Naive thymus-derived CD8-positive, alpha-beta T cell (primary cell): ENCODE results near the gene TOMM5. TPM values are rescaled to one million over a fixed set of nuclear protein-coding genes. Genes with fewer than 3 reads are reported as not detected.

ENCODE experiments used
- ATAC-seq, 2 donors: fragments of 150-1000 bp; cut with Tn5 transposase in 1 of 2; sonication (Bioruptor Pico), chemical (Tn5 transposase) in 1 of 2; 1 replicate in 1 of 2; 2 replicates in 1 of 2; pipeline ENCODE4 v1.10.0; 2021; ENCODE audit warnings: mild to moderate bottlenecking in 2 of 2, moderate library complexity in 2 of 2
- POLR2A ChIA-PET: fragments of 350-600 bp; sonication (Branson Sonifier 250); formaldehyde crosslinking; loops from one replicate; lab custom pipeline; 2021; ENCODE audit warnings: antibody characterized with exemption; lab: Charles Lee
- DNase-seq, 10 donors: peaks; one replicate each; pipeline versions ENCODE4 v3.0.0 to v3.0.0-alpha.2; 2020 to 2022
- H3K27ac Mint-ChIP-seq, 10 donors: one replicate each; pipeline ENCODE4 v1.8.0; 2020 to 2022; ENCODE audit warnings: mild to moderate bottlenecking in 10 of 10, mixed read lengths in 10 of 10, moderate library complexity in 4 of 10, inconsistent platforms in 1 of 10
- H3K27me3 Mint-ChIP-seq, 5 donors: one replicate each; pipeline ENCODE4 v1.8.0; 2021 to 2022; ENCODE audit warnings: mixed read lengths in 5 of 5
- H3K36me3 Mint-ChIP-seq, 3 donors: one replicate each; pipeline ENCODE4 v1.8.0; 2020 to 2022; ENCODE audit warnings: mixed read lengths in 3 of 3, mild to moderate bottlenecking in 2 of 3, inconsistent platforms in 1 of 3
- H3K4me1 Mint-ChIP-seq, 4 donors: one replicate each; pipeline ENCODE4 v1.8.0; 2021 to 2022; ENCODE audit warnings: mixed read lengths in 4 of 4
- H3K4me3 Mint-ChIP-seq, 10 donors: one replicate each; pipeline ENCODE4 v1.8.0; 2020 to 2022; ENCODE audit warnings: mild to moderate bottlenecking in 10 of 10, mixed read lengths in 10 of 10, moderate library complexity in 6 of 10, inconsistent platforms in 1 of 10
- H3K9me3 Mint-ChIP-seq, 9 donors: one replicate each; pipeline ENCODE4 v1.8.0; 2020 to 2022; ENCODE audit warnings: mixed read lengths in 9 of 9, mild to moderate bottlenecking in 3 of 9, inconsistent platforms in 1 of 9, moderate library complexity in 1 of 9
- polyA plus RNA-seq, 3 donors: library from polyadenylated mRNA; unstranded; fragments of 300-500 nt; fragmentation: Illumina TruSeq; gene quantifications; one replicate each; pipeline ENCODE4 v1.2.3, GENCODE V29; 2021
- total RNA-seq, 8 experiments: library from RNA in 2 of 8; stranded (reverse) in 2 of 8; gene quantifications; one replicate each; pipeline ENCODE4 v1.2.3 and lab custom pipeline; 2021 to 2026

The TOMM5 gene
- total RNA-seq, result 10 to 100 TPM; 46.4 to 48.6 TPM
- polyA plus RNA-seq, result 100 to 1,000 TPM; 145 to 176 (median 169) TPM
- total RNA-seq (lab: John Stamatoyannopoulos, UW), result 3.8 to 15.9 (median 5.8) reads per million in 6 experiments

DNA sequence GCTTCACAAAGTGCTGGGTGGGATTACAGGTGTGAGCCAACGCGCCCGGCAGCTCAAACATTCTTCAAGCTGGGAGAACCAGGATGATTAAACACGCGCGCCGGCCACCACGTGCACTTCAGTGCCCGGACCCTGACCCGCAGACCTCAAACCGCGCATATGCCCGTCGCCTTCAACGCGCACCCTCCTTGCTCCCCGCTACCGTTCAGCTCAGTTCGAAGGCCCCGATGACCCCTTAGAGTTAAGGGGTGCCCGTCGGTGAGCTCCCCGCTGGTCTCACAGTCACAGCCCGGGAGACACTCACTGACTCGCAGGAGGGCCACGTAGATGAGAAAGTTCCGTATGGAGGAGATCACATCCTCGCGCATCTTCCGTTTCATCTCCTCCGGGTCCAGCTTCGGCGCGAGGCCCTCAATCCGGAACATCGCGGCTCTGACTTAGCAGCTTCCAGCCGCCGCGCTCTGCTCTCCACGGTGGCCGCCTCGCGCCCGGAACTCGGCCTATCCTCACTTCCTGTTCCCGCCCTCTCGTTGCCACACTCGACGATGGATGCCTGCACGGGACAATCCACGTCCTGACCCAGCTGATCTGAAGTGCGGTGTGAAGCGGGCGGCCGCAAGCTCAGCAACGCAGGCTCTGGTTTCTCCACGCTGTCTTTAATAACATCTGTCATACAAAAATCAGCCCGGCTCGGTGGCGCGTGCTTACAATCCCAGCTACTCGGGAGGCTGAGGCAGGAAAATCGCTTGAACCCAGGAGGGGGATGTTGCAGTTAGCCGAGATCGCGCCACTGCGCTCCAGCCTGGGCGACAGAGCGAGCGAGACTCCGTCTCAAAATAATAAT lies at the start of gene TOMM5:
Gene TOMM5 (minus strand): TSS at position 490 of the 844 bp plus-strand sequence. CDS start 65 bp downstream, at position 425.
- DNase-seq, result peak; percentile 79 to 94 (median 88)
- peaks cover 0 to 25% (median 0%) of the 10 kb centered on the region in 3 donors for H3K36me3 Mint-ChIP-seq
- peaks cover 0 to 13% (median 5%) of the 10 kb centered on the region in 5 donors for H3K27me3 Mint-ChIP-seq
- POLR2A ChIA-PET, result interaction anchor here (0.9 to 2.1 kb wide), 7 partner anchors 16 to 170 kb away, joined by 3 to 10 read pairs (median 4); partner anchors contain the start of genes FBXO10, FRMPD1, GRHPR and TRMT10B
- no peaks in the 10 kb centered on the region for H3K9me3 Mint-ChIP-seq
- peak; percentile 95 to 96 for ATAC-seq
- H3K4me3 Mint-ChIP-seq, result peak within 1 kb of the TSS; percentile 95 to 100 (median 99)
- H3K4me1 Mint-ChIP-seq, result peaks cover 9 to 50% (median 34%) of the 10 kb centered on the region in 4 donors
- peak within 1 kb of the TSS; percentile 94 to 99 (median 98) for H3K27ac Mint-ChIP-seq

- no peak overlapping the region for H3K27ac Mint-ChIP-seq
- ATAC-seq (no peak), DNase-seq (no peak)
- POLR2A ChIA-PET, result no interaction called here
- peaks cover 11 to 42% (median 14%) of the 10 kb centered on the region in 5 donors for H3K27me3 Mint-ChIP-seq
- peaks cover 0 to 4% (median 0%) of the 10 kb centered on the region in 9 donors for H3K9me3 Mint-ChIP-seq
- no peaks in the 10 kb centered on the region for H3K36me3 Mint-ChIP-seq
- no peak overlapping the region for H3K4me3 Mint-ChIP-seq
- H3K4me1 Mint-ChIP-seq, result no peaks in the 10 kb centered on the region
Observed at GRCh38 chr9:37641331-37641730, 48.9 kb upstream of the TOMM5 start.

DNA sequence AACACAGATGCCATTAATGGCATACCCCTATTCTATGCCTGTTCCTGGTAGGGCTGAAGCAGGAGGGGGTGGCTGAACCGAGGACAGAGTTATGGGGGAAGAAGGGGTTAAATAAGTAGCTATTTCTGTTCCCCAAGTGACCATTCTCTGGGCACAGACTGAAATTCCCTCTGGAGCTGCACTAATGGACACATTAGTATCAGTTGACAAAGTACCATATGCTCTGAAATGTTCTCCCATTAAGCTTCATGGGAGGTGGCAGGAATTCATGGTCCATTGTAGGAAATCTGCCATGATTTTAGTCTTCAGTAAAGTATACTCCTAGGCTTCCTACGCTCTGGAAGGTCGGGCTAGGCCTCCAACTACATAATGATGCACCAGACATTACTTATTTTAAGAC lies 47.8 kb upstream of the TOMM5 start:
- Mint-ChIP-seq H3K27me3 (peaks cover 11 to 51% (median 18%) of the 10 kb centered on the region in 5 donors), H3K4me1 (no peaks in the 10 kb centered on the region), H3K4me3 (no peak overlapping the region), H3K27ac (no peak overlapping the region), H3K36me3 (no peaks in the 10 kb centered on the region), H3K9me3 (peaks cover 0 to 4% (median 0%) of the 10 kb centered on the region in 9 donors)
- ATAC-seq (no peak), DNase-seq (no peak)
- POLR2A ChIA-PET, result no interaction called here

GRCh38 chr9:37639841-37640240 lies 47.4 kb upstream of the TOMM5 start:
- Mint-ChIP-seq H3K4me3 (no peak overlapping the region), H3K27ac (no peak overlapping the region)
- no peak for ATAC-seq

GRCh38 chr9:37639109-37639762 lies 46.8 kb upstream of the TOMM5 start:
- no peaks in the 10 kb centered on the region for H3K4me1 Mint-ChIP-seq
- no peak overlapping the region for H3K27ac Mint-ChIP-seq
- no peak overlapping the region for H3K4me3 Mint-ChIP-seq
- ATAC-seq (no peak), DNase-seq (no peak)
- H3K27me3 Mint-ChIP-seq, result peaks cover 9 to 42% (median 17%) of the 10 kb centered on the region in 5 donors
- POLR2A ChIA-PET, result no interaction called here
- H3K9me3 Mint-ChIP-seq, result peaks cover 0 to 4% (median 0%) of the 10 kb centered on the region in 9 donors
- no peaks in the 10 kb centered on the region for H3K36me3 Mint-ChIP-seq

More at GRCh38 chr9:37639841-37640240, 47.4 kb upstream of the TOMM5 start:
- POLR2A ChIA-PET, result no interaction called here
- Mint-ChIP-seq H3K4me1 (no peaks in the 10 kb centered on the region), H3K9me3 (peaks cover 0 to 4% (median 0%) of the 10 kb centered on the region in 9 donors), H3K36me3 (no peaks in the 10 kb centered on the region), H3K27me3 (peaks cover 11 to 48% (median 17%) of the 10 kb centered on the region in 5 donors)
- DNase-seq, result no peak

DNA sequence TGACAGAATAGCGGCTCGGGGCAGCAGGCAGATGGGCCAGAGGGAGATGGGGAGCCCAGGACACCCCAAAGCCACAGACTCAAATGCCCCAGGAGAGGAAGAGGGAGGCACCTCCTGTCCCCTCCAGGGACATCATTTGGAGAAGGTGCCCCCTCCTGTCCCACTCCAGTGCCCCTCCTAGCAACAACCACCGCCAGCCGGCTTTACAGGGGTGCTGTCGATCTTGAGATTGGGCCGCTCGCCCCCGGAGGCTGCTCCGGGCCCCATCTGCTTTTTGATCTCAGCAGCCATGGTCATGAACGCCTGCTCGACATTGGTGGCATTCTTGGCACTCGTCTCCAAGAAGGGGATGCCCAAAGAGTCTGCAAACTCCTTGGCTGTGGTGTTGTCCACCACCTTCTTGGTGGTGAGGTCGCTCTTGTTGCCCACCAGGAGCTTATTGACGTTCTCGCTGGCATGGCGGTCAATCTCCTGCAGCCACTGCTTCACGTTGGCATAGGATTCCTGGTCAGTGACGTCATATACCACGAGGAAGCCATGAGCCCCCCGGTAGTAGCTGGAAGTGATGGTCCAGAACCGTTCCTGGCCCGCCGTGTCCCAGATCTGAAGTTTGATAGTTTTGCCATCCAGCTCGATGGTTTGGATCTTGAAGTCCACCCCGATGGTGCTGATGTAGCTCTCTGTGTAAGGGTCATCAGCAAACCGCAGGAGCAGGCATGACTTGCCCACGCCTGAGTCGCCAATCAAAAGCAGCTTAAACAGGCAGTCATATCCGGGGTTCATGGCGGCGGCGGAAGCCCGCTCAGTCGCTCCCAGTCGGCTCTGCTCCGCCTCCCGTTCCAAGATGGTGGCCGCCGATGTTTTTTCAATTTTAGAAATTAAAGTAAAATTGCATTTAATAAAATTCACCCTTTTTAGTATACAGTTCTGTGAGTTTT lies 44.4 kb upstream of the TOMM5 start:
- DNase-seq (no peak), ATAC-seq (no peak)
- no peaks in the 10 kb centered on the region for H3K4me1 Mint-ChIP-seq
- no peak overlapping the region for H3K27ac Mint-ChIP-seq
- H3K36me3 Mint-ChIP-seq, result no peaks in the 10 kb centered on the region
- H3K9me3 Mint-ChIP-seq, result no peaks in the 10 kb centered on the region
- peaks cover 4 to 23% (median 8%) of the 10 kb centered on the region in 5 donors for H3K27me3 Mint-ChIP-seq
- POLR2A ChIA-PET, result no interaction called here
- H3K4me3 Mint-ChIP-seq, result no peak overlapping the region

GRCh38 chr9:37635808-37636207 lies 43.4 kb upstream of the TOMM5 start:
- Mint-ChIP-seq H3K4me1 (no peaks in the 10 kb centered on the region), H3K27me3 (peaks cover 4 to 23% (median 8%) of the 10 kb centered on the region in 5 donors), H3K4me3 (no peak overlapping the region), H3K9me3 (no peaks in the 10 kb centered on the region), H3K36me3 (no peaks in the 10 kb centered on the region), H3K27ac (no peak overlapping the region)
- ATAC-seq (no peak), DNase-seq (no peak)
- POLR2A ChIA-PET, result no interaction called here

DNA sequence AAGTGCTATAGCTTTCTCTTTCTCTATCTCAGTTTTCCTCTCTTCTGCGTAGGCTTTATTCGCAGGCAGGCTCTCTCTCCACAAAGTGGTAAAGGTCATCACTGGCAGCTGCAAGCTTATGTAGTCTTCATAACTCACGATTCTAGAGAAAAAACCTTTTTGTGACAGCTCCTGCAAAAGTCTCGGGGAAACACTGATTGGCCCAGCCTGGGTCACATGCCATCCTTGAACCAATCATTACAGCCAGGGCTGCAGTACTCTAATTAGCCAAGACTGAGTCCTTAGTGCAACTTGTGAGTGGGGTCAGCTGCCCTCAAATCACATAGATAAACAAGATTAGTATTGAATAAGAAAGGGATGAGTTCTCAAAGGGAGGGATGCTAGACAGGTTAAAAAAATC lies 40.1 kb upstream of the TOMM5 start:
- DNase-seq, result no peak
- Mint-ChIP-seq H3K27ac (peak overlapping the region in 1 of 10 donors; percentile 5), H3K36me3 (no peaks in the 10 kb centered on the region), H3K27me3 (peaks cover 2 to 18% (median 6%) of the 10 kb centered on the region in 5 donors), H3K9me3 (no peaks in the 10 kb centered on the region), H3K4me1 (no peaks in the 10 kb centered on the region), H3K4me3 (no peak overlapping the region)
- ATAC-seq, result no peak
- POLR2A ChIA-PET, result no interaction called here

DNA sequence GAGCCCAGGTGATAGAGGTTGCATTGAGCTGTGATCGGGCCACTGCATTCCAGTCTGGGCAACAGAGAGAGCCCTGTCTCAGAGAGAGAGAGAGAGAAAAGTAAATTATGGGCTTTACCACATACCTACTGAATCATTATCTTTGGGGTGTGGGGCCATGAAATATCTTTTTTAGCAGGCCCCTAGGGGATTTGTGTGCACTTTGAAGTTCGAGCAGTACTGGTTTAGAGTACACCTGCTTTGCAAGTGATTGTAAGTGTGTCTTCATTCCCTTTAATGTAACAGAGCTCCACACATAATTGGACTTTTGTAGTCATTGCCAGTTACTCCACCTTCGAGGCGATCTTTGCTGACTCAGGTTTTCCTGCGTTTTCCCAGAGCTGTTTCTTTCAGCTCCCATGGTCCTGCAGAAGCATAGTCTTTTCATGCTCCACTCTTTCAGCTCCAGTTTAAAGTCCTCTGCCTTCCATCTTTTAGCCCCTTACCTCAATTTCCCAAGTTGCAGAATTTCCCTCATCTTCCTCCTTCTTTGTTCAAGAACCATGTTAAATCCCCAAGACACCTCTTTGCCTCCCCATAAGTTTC lies 34.4 kb upstream of the TOMM5 start:
- POLR2A ChIA-PET, result no interaction called here
- ATAC-seq (no peak), DNase-seq (no peak)
- Mint-ChIP-seq H3K27me3 (no peaks in the 10 kb centered on the region), H3K27ac (no peak overlapping the region), H3K4me1 (no peaks in the 10 kb centered on the region), H3K36me3 (no peaks in the 10 kb centered on the region), H3K9me3 (no peaks in the 10 kb centered on the region), H3K4me3 (no peak overlapping the region)

GRCh38 chr9:37625758-37626147 lies 33.4 kb upstream of the TOMM5 start:
- Mint-ChIP-seq H3K9me3 (no peaks in the 10 kb centered on the region), H3K4me3 (no peak overlapping the region), H3K36me3 (no peaks in the 10 kb centered on the region), H3K27me3 (peaks cover 0 to 2% (median 0%) of the 10 kb centered on the region in 5 donors), H3K4me1 (no peaks in the 10 kb centered on the region), H3K27ac (no peak overlapping the region)
- DNase-seq (no peak), ATAC-seq (no peak)
- POLR2A ChIA-PET, result no interaction called here

- POLR2A ChIA-PET, result no interaction called here
Observed at GRCh38 chr9:37625036-37625757, 32.8 kb upstream of the TOMM5 start.

More at GRCh38 chr9:37625036-37625757, 32.8 kb upstream of the TOMM5 start:
- Mint-ChIP-seq H3K9me3 (no peaks in the 10 kb centered on the region), H3K27ac (no peak overlapping the region), H3K4me3 (no peak overlapping the region), H3K36me3 (no peaks in the 10 kb centered on the region), H3K4me1 (no peaks in the 10 kb centered on the region), H3K27me3 (peaks cover 0 to 2% (median 0%) of the 10 kb centered on the region in 5 donors)
- no peak for ATAC-seq
- no peak for DNase-seq
